ENCODE measurements around the gene WDR19. TPM values are rescaled to one million over a fixed set of nuclear protein-coding genes. Genes with fewer than 3 reads are reported as not detected.

Gene WDR19
- total and polyA plus RNA-seq, 11 donors: 4.3 to 15.6 (median 8.1) TPM

DNA sequence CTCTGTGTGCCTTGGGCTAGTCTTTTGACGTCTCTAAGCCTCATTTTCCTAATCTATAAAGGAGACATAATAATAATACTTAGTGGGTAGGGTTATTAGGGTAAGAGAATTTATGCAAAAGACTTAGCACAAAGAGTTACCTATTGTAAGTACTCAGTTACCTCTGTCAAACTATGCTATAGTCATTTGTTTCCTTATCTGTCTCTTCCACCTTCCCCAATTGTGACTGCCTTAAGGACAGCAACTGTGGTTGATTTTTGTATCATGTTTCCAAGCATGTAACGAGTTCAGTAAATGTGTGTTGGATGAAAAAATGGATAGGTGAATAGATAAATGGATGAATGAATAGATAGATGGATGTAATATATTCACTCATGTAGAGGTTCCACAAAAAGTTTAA lies 48.1 kb downstream of the WDR19 start:
- WGBS, 4 donors: 92 to 98% (median 97%) methylated on average over 2 of the region's 2 CpGs
- H3K9me3 ChIP-seq: no peaks in the 10 kb centered on the region
- H3K4me3 ChIP-seq: no peak overlapping the region
- intact Hi-C loops (cut with DNase I): no loop called here
- H3K27ac ChIP-seq: no peak overlapping the region
- DNase-seq (no peak), ATAC-seq (no peak)
- TF ChIP-seq POLR2A (IDR thresholded peaks at IDR 0.05): no peak
- TF ChIP-seq, protein P1, sequence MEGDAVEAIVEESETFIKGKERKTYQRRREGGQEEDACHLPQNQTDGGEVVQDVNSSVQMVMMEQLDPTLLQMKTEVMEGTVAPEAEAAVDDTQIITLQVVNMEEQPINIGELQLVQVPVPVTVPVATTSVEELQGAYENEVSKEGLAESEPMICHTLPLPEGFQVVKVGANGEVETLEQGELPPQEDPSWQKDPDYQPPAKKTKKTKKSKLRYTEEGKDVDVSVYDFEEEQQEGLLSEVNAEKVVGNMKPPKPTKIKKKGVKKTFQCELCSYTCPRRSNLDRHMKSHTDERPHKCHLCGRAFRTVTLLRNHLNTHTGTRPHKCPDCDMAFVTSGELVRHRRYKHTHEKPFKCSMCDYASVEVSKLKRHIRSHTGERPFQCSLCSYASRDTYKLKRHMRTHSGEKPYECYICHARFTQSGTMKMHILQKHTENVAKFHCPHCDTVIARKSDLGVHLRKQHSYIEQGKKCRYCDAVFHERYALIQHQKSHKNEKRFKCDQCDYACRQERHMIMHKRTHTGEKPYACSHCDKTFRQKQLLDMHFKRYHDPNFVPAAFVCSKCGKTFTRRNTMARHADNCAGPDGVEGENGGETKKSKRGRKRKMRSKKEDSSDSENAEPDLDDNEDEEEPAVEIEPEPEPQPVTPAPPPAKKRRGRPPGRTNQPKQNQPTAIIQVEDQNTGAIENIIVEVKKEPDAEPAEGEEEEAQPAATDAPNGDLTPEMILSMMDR (IDR thresholded peaks at IDR 0.05): no peak
- peaks cover 0 to 66% (median 15%) of the 10 kb centered on the region in 9 donors for H3K36me3 ChIP-seq
- H3K4me1 ChIP-seq: no peaks in the 10 kb centered on the region
- no peaks in the 10 kb centered on the region for H3K27me3 ChIP-seq

DNA sequence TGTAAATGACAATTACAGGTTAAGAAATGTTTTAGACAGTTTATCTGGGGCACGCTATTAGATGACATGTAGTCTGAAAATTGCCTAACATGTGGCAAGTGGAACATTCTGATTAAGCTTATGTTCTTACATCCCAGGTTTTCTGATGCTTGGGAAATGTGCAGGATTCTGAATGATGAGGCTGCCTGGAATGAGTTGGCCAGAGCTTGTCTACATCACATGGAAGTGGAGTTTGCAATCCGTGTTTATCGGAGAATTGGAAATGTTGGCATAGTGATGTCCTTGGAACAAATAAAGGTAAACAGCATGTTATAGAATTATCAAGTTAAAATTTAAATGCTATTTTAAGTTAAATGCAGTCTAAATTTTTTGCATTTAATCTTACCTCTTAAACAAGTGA lies 49.3 kb downstream of the WDR19 start:
- H3K27ac ChIP-seq: no peak overlapping the region
- 95 to 99% (median 98%) methylated on average over 3 of the region's 3 CpGs for WGBS, 4 donors
- H3K27me3 ChIP-seq: no peaks in the 10 kb centered on the region
- intact Hi-C loops (cut with DNase I): no loop called here
- peaks cover 0 to 74% (median 16%) of the 10 kb centered on the region in 9 donors for H3K36me3 ChIP-seq
- no peak for TF ChIP-seq POLR2A (IDR thresholded peaks at IDR 0.05)
- TF ChIP-seq, protein P1 (IDR thresholded peaks at IDR 0.05): no peak
- H3K4me3 ChIP-seq: no peak overlapping the region
- no peaks in the 10 kb centered on the region for H3K9me3 ChIP-seq
- no peaks in the 10 kb centered on the region for H3K4me1 ChIP-seq
- ATAC-seq (no peak), DNase-seq (no peak)

DNA sequence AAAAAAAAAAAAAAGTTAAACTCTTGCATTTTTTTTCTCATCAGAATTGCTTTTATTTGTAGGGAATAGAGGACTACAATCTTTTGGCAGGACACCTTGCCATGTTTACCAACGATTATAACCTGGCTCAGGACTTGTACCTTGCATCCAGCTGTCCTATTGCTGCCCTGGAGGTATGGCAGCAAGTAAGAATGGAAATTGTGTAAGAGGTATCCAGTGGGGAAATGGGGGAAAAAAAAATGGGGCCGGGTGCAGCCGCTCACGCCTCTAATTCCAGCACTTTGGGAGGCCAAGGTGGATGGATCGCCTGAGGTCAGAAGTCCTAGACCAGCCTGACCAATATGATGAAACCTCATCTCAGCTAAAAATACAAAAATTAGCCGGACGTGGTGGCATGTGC lies 49.8 kb downstream of the WDR19 start:
- intact Hi-C loops (cut with DNase I): no loop called here
- DNase-seq: no peak
- no peak for ATAC-seq
- Histone ChIP-seq H3K36me3 (peaks cover 0 to 79% (median 16%) of the 10 kb centered on the region in 9 donors), H3K27me3 (no peaks in the 10 kb centered on the region), H3K4me3 (no peak overlapping the region), H3K9me3 (no peaks in the 10 kb centered on the region), H3K27ac (no peak overlapping the region), H3K4me1 (no peaks in the 10 kb centered on the region)
- TF ChIP-seq POLR2A (IDR thresholded peaks at IDR 0.05): no peak
- TF ChIP-seq, protein P1 (IDR thresholded peaks at IDR 0.05): no peak
- WGBS, 4 donors: 95 to 96% (median 96%) methylated on average over 7 of the region's 7 CpGs

DNA sequence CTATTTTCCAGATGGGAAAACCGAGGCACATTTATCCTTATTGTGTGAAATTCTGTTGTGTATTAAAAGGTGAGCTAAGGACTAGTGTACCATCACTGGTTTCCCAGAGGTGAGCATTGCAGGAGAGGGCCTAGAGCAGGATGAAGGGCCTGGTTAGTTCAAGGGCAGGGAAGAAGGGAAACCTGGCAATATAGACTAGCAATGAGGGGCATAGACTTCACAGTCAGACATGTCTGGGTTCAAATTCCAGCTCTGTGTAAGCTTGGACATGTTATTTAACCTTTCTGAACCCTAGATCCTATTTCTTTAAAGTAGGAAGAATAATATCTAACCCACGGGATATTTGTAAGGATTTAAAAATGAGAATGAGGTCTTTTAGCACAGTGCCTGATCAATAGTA lies 50.8 kb downstream of the WDR19 start:
- no peak for TF ChIP-seq POLR2A (IDR thresholded peaks at IDR 0.05)
- TF ChIP-seq, protein P1 (IDR thresholded peaks at IDR 0.05): no peak
- no peaks in the 10 kb centered on the region for H3K27me3 ChIP-seq
- 88 to 94% (median 91%) methylated on average over 2 of the region's 2 CpGs for WGBS, 4 donors
- no peaks in the 10 kb centered on the region for H3K9me3 ChIP-seq
- intact Hi-C loops (cut with DNase I): no loop called here
- H3K27ac ChIP-seq: no peak overlapping the region
- no peak overlapping the region for H3K4me3 ChIP-seq
- ATAC-seq (no peak), DNase-seq (no peak)
- no peaks in the 10 kb centered on the region for H3K4me1 ChIP-seq
- H3K36me3 ChIP-seq: peaks cover 0 to 84% (median 19%) of the 10 kb centered on the region in 9 donors
